Psoas muscle (tissue), 8 donors: ENCODE data around the gene ANKMY1. TPM values are rescaled to one million over a fixed set of nuclear protein-coding genes. Genes with fewer than 3 reads are reported as not detected.
"Not testable (repeated sequence)": the region's sequence is repeated elsewhere in the genome, so short reads cannot be mapped to it uniquely, and the experiment has no call there.

Experiments
- ATAC-seq, 4 donors: fragments of 200-7000 bp; cut with Tn5 transposase; one replicate each; pipeline ENCODE4 v1.9.1; 2020; ENCODE audit warnings: moderate library complexity in 3 of 4, mild to moderate bottlenecking in 2 of 4
- DNase-seq, 2 donors: peaks; one replicate each; pipeline ENCODE4 v3.0.0-alpha.2; 2020
- H3K27ac ChIP-seq: fragments of 200-600 bp; one replicate; pipeline ENCODE4 v1.8.0; 2022
- H3K27me3 ChIP-seq, 3 donors: fragments of 200-600 bp in 1 of 3; one replicate each; pipeline versions ENCODE4 v1.6.1 to v1.8.0; 2013 to 2022; ENCODE audit warnings: low read length in 2 of 3, mild to moderate bottlenecking in 2 of 3, moderate library complexity in 1 of 3; ENCODE audit not compliant: insufficient read depth in 3 of 3
- H3K36me3 ChIP-seq, 2 donors: fragments of 200-600 bp in 1 of 2; one replicate each; pipeline versions ENCODE4 v1.6.1 to v1.8.0; 2013 to 2022; ENCODE audit warnings: low read depth in 1 of 2, mild to moderate bottlenecking in 1 of 2, moderate library complexity in 1 of 2; ENCODE audit not compliant: insufficient read depth in 1 of 2
- H3K4me1 ChIP-seq: fragments of 200-600 bp; one replicate; pipeline ENCODE4 v1.8.0; 2022
- H3K4me3 ChIP-seq: fragments of 200-600 bp; one replicate; pipeline ENCODE4 v1.8.0; 2022; ENCODE audit warnings: mild to moderate bottlenecking
- H3K9me3 ChIP-seq: fragments of 200-600 bp; one replicate; pipeline ENCODE4 v1.8.0; 2022
- CTCF ChIP-seq: fragments of 200-600 bp; IDR thresholded peaks from one replicate; pipeline ENCODE4 v1.8.0; 2022; ENCODE audit warnings: antibody characterized with exemption
- WGBS, 3 donors: extraction: QIAGEN DNeasy Blood & Tissue Kit; methylation state at CpG; one replicate each; pipeline versions ENCODE4 v1.1.6 to v1.1.7; 2013; 5-methylcytosine and 5-hydroxymethylcytosine counted together
- intact Hi-C, 2 donors: fragments of 100-400 bp; cut with DNase I; formaldehyde crosslinking; loops; one replicate each; pipeline versions ENCODE4 v1.11.0 to v1.14.2; 2022
- polyA plus RNA-seq, 3 donors: library from polyadenylated mRNA; stranded (reverse); fragments of 200-250 nt; gene quantifications; one replicate each; pipeline ENCODE4 v1.2.3, GENCODE V29; 2013
- total RNA-seq, 4 donors: library from RNA; stranded (reverse); fragmentation: NEBNext Ultra II Directional in 2 of 4; extraction: Animal tissue kit (Norgen Biotek cat#: 25700) in 2 of 4; gene quantifications; one replicate each; pipeline versions ENCODE4 v1.2.1 to v1.2.4, GENCODE V29; 2021 to 2023
- donor health status: healthy with polysubstance abuse.
- donor health status: DM: no; HTN: no; CAD: no; lungs with moderate emphysema.
- donor health status: Bipolar disorder and iron deficiency.
- donor health status: healthy.
- donor health status: DM: yes; HTN: yes; CAD: no.
- donor health status: DM: no; HTN: no; CAD: no.
- donor health status: DM: no; HTN: no; CAD: no.
- donor health status: DM: yes; HTN: yes; CAD: no.

Gene ANKMY1
- total and polyA plus RNA-seq, 7 donors: 1.4 to 5.8 (median 3.0) TPM

GRCh38 chr2:240525802-240526201, 32.0 kb downstream of the ANKMY1 start:
- WGBS, 3 donors: 94 to 98% (median 95%) methylated on average over 6 of the region's 6 CpGs
- intact Hi-C loops: no loop called here
- H3K27me3 ChIP-seq: no peaks in the 10 kb centered on the region
- no peak overlapping the region for H3K27ac ChIP-seq
- H3K4me3 ChIP-seq: no peak overlapping the region
- no peaks in the 10 kb centered on the region for H3K9me3 ChIP-seq
- peaks cover 4 to 18% of the 10 kb centered on the region in 2 donors for H3K36me3 ChIP-seq
- H3K4me1 ChIP-seq: no peaks in the 10 kb centered on the region
- TF ChIP-seq CTCF: no peak
- no peak for ATAC-seq
- DNase-seq: no peak

GRCh38 chr2:240524963-240525718, 32.6 kb downstream of the ANKMY1 start:
- WGBS, 3 donors: 80 to 94% (median 91%) methylated on average over 8 of the region's 8 CpGs
- peaks cover 0 to 4% (median 0%) of the 10 kb centered on the region in 3 donors for H3K27me3 ChIP-seq
- peaks cover 4 to 18% of the 10 kb centered on the region in 2 donors for H3K36me3 ChIP-seq
- no peaks in the 10 kb centered on the region for H3K9me3 ChIP-seq
- no peak for DNase-seq
- no peak overlapping the region for H3K27ac ChIP-seq
- no peaks in the 10 kb centered on the region for H3K4me1 ChIP-seq
- ATAC-seq: no peak
- H3K4me3 ChIP-seq: no peak overlapping the region
- intact Hi-C loops: no loop called here
- TF ChIP-seq CTCF: no peak

GRCh38 chr2:240523451-240524281, 34.1 kb downstream of the ANKMY1 start:
- Histone ChIP-seq H3K27me3 (peaks cover 0 to 4% (median 0%) of the 10 kb centered on the region in 3 donors), H3K9me3 (no peaks in the 10 kb centered on the region), H3K36me3 (peaks cover 4 to 13% of the 10 kb centered on the region in 2 donors), H3K4me1 (no peaks in the 10 kb centered on the region), H3K4me3 (no peak overlapping the region), H3K27ac (no peak overlapping the region)
- WGBS, 3 donors: 95 to 96% (median 95%) methylated on average over 32 of the region's 32 CpGs
- no peak for DNase-seq
- intact Hi-C loops: no loop called here
- no peak for TF ChIP-seq CTCF
- no peak for ATAC-seq

- Histone ChIP-seq H3K9me3 (no peaks in the 10 kb centered on the region), H3K4me3 (no peak overlapping the region), H3K27ac (no peak overlapping the region), H3K36me3 (peaks cover 4 to 13% of the 10 kb centered on the region in 2 donors), H3K4me1 (no peaks in the 10 kb centered on the region), H3K27me3 (peaks cover 0 to 4% (median 0%) of the 10 kb centered on the region in 3 donors)
- DNase-seq (no peak), ATAC-seq (no peak)
- TF ChIP-seq CTCF: no peak
- 93 to 96% (median 93%) methylated on average over 12 of the region's 12 CpGs for WGBS, 3 donors
- intact Hi-C loops: no loop called here
Observed at GRCh38 chr2:240522406-240522805, 35.4 kb downstream of the ANKMY1 start.

- peaks cover 4 to 13% of the 10 kb centered on the region in 2 donors for H3K36me3 ChIP-seq
- H3K27ac ChIP-seq, H3K4me1 ChIP-seq, H3K9me3 ChIP-seq, intact Hi-C loops, DNase-seq, ATAC-seq, H3K4me3 ChIP-seq, H3K27me3 ChIP-seq: not testable (repeated sequence)
- 95 to 97% (median 96%) methylated on average over 5 of the region's 5 CpGs for WGBS, 3 donors
Observed at GRCh38 chr2:240521885-240522284, 35.9 kb downstream of the ANKMY1 start.
